OCI-M2 (cell line): ENCODE results near the gene MAPK8IP3.

Source experiments
- DNase-seq: peaks from one replicate; lab custom pipeline; 2025; ENCODE audit not compliant: unreplicated experiment; lab: John Stamatoyannopoulos, UW

Gene MAPK8IP3

GRCh38 chr16:1800701-1801100, 94.7 kb downstream of the MAPK8IP3 start:
- DNase-seq = no peak

DNA sequence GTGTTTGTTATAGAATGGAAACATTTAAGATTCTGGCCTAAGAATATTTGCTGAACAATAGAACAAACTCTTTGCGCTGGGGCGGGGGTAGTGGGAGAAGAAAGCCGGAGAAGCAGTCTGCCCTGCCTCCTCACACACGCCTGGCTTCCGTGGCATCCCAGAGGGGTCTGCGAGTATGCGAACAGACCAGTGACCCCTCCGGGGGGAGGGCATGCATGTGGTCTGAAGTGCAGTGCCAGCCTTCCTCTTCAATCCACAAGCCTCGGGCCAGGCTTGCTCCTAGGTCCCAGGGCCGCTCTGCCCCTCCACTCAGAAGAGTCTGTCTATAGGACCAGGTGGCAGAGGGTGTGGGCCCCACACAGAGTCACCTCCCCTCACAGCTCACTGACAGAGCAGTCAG, 101.6 kb downstream of the MAPK8IP3 start:
- no peak for DNase-seq

DNA sequence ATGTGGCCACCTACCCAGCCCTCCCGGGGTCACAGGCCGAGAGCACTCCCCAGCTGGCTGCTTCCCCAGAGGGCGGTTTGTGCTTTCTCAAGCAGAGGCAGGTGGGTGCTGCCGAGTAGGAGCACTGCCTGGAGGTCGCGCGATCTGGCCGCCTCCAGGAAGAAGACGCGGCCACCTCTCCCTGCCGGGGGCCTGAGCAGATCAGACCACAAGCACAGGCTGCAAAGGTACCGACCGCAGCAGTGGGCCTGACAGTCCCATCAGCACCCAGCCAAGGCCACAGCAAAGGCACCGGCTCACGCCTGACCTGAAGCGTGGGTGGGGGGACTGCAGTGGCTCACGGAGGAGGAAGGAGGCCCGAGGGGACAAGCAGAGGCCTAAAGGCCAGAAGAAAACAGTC, 102.7 kb downstream of the MAPK8IP3 start:
- no peak for DNase-seq

DNA sequence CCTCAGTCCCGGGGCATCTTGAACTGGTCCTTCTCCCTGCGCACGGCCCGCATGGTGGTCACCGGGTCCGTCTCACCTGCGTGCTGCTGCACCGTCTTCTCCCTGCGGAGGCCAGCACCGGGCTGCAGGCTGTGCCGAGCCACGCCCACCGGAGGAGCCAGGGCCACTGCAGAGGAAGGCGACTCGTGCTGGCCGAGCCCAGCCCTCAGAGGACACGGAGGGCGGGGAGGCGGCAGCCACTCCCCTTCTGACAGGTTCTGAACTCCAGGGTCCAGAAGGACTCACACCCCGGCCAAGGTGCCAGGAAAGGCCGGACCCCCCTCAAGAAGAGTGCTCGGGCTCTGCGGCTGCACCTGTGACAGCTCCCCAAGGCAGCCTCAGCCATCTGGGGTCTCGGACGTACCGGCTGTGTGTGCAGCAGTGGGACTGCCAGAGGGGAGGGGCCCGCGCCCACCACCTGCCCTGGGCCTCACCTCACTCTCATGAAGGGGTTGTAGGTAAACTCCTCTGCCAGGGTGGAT, 103.3 kb downstream of the MAPK8IP3 start:
- DNase-seq = no peak

DNA sequence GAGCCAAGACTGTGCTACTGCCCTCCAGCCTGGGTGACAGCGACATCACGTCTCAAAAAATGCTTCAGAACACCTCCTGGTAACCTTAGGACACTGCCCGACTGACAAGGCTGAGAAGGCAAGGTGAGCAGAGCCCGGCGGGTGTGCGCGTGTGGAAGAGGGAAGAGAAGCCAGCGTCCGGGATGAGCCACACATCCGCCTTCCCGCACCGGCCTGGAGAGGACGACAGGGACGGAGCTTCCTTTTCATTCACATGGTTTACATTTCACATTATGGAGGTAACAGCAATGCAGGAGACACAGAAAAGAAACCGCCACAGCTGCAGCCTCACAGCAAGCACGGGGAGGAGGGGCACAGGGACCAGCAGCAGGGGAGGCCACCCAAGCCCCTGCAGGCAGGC, 104.1 kb downstream of the MAPK8IP3 start:
- DNase-seq = no peak

GRCh38 chr16:1810536-1810935, 104.5 kb downstream of the MAPK8IP3 start:
- no peak for DNase-seq

DNA sequence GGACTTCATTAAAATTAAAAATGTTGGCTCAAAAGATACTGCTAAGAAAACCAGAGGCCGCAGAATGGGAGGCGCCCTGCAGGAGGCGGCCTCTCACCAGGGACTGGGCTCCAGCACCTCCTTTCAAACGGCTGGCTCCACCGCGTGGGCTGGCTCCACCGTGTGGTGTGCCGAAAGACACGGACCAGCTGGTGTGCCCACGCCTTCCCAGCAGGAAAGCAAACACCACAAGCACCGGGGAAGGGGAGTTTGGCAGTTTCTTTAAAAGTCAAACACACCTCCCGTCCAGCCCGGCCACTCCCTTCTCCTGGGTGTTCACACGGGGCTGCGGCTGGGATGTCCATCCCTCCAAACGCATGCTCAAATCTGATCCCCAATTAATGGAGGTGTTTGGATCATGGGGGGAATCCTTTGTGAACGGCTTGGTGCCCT, 106.8 kb downstream of the MAPK8IP3 start:
- no peak for DNase-seq

- no peak for DNase-seq
These were observed 109.5 kb downstream of the MAPK8IP3 start for GRCh38 chr16:1815461-1815860.

GRCh38 chr16:1816396-1817275, 110.6 kb downstream of the MAPK8IP3 start:
- no peak for DNase-seq

DNA sequence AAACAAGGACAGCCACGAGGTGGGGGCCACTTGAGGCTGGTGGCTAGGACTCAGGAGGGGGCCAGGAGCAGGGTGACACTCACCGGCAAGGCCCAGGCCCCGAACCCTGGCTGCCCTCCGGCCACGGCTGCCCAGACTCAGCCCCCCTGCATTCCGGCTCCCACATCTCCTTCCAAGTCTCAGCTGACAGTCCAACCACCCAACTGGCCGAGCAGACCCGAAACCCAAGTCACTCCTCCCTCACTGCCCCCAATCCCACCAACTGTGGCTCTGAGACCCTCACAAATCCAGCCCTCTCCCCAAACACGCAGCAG, 111.2 kb downstream of the MAPK8IP3 start:
- no peak for DNase-seq

DNA sequence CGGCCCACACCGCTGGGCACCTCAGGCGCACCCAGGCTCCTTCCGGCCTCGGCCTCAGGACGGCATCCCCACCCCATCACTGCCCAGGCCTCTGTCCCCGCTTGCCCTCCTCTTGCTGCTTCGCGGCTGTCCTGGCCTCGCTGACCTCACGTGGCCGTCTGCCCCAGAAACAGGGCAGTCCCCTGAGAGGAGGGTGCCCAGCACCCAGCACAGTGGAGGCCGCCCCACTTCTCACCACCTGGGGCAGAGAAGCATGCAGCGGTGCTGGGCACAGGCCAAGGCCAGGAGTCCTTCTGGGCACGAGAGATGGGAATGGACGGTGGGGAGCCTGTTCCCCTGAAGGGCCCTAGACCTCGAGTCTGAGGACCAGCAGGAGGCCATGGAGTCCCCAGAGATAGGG, 111.7 kb downstream of the MAPK8IP3 start:
- no peak for DNase-seq

- DNase-seq = no peak
These were observed 112.3 kb downstream of the MAPK8IP3 start for GRCh38 chr16:1818204-1818872.

- no peak for DNase-seq
These were observed 113.0 kb downstream of the MAPK8IP3 start for GRCh38 chr16:1818873-1819525.

DNA sequence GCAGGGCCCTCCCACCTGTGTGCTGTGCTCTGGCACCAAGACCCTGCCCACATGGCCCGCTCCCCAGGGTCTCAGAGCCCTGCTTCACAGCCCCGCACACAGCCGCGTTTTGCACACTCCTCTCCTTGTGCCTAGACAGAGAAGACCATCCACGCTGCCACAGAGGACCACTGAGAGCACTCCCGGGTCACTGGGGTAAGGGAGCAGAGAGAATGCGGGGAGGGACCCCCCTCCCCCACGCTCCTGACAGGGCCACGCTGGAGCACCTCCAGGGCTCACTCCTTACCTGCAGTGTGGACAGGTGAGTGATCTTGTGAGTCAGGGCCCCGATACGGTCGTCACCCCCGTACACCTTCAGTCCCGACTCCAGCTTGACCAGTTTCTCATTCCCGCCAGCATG, 113.6 kb downstream of the MAPK8IP3 start:
- no peak for DNase-seq
